Upper lobe of left lung (tissue), 6 donors: ENCODE data around the gene IL12A. TPM values are rescaled to one million over a fixed set of nuclear protein-coding genes. Genes with fewer than 3 reads are reported as not detected.

ENCODE experiments used
- ATAC-seq, 2 donors: fragments of 200-7000 bp; cut with Tn5 transposase; one replicate each; pipeline ENCODE4 v1.9.1; 2022; ENCODE audit warnings: mild to moderate bottlenecking in 2 of 2, moderate library complexity in 2 of 2; ENCODE audit not compliant: low FRiP score in 2 of 2
- DNase-seq, 2 donors: peaks; one replicate each; pipeline ENCODE4 v3.0.0-alpha.2; 2019 to 2020
- H3K27ac ChIP-seq, 4 donors: fragments of 200-600 bp; sonication (generic); one replicate each; pipeline ENCODE4 v1.5.1; 2016 to 2019
- H3K27me3 ChIP-seq, 4 donors: fragments of 200-600 bp; sonication (generic); one replicate each; pipeline ENCODE4 v1.5.1; 2017 to 2019
- H3K36me3 ChIP-seq, 4 donors: fragments of 200-600 bp; sonication (generic); one replicate each; pipeline ENCODE4 v1.5.1; 2016 to 2019
- H3K4me1 ChIP-seq, 4 donors: fragments of 200-600 bp; sonication (generic); one replicate each; pipeline ENCODE4 v1.5.1; 2018 to 2019
- H3K4me3 ChIP-seq, 4 donors: fragments of 200-600 bp; sonication (generic); one replicate each; pipeline ENCODE4 v1.5.1; 2017 to 2019; ENCODE audit warnings: mild to moderate bottlenecking in 2 of 4, moderate library complexity in 1 of 4
- H3K9me3 ChIP-seq, 4 donors: fragments of 200-600 bp; sonication (generic); one replicate each; pipeline ENCODE4 v1.5.1; 2018 to 2019
- CTCF ChIP-seq, 6 experiments: fragments of 450-650 bp in 4 of 6; fragments of 200-600 bp in 2 of 6; sonication (generic) in 2 of 6; IDR thresholded peaks; one replicate each; pipeline ENCODE4 v1.5.1; 2016 to 2019; ENCODE audit warnings: antibody characterized with exemption in 6 of 6
- EP300 ChIP-seq, 4 donors: sonication (generic); formaldehyde crosslinking; IDR thresholded peaks; one replicate each; pipeline ENCODE4 v1.5.1; 2017; ENCODE audit warnings: antibody characterized with exemption in 4 of 4, control low read depth in 2 of 4
- POLR2A ChIP-seq, 4 donors: fragments of 450-650 bp; IDR thresholded peaks; one replicate each; pipeline ENCODE4 v1.5.1; 2016 to 2017; ENCODE audit warnings: antibody characterized with exemption in 4 of 4, mild to moderate bottlenecking in 2 of 4
- POLR2AphosphoS5 ChIP-seq, 2 donors: sonication (generic); formaldehyde crosslinking; IDR thresholded peaks; one replicate each; pipeline ENCODE4 v1.5.1; 2017; ENCODE audit warnings: antibody characterized with exemption in 2 of 2
- WGBS, 2 donors: methylation state at CpG; one replicate each; pipeline ENCODE4 v1.1.5; 2017 to 2018; 5-methylcytosine and 5-hydroxymethylcytosine counted together
- total RNA-seq, 6 donors: library from RNA; depleted of rRNA in 4 of 6; stranded (reverse); fragments of >200 nt in 4 of 6; gene quantifications; one replicate each; pipeline versions ENCODE4 v1.1.0 to v1.2.1, GENCODE V29; 2016 to 2021
- donor health status: DM: no; HTN: no; CAD: no; lungs with moderate emphysema.
- donor health status: DM: no; HTN: yes; CAD: no; lungs with severe emphysema.

The IL12A gene
- total RNA-seq, 6 donors from 2014 or later = 0.52 to 7.3 (median 1.2) TPM; not detected in 1

- no peak overlapping the region for H3K27ac ChIP-seq
- no peak for TF ChIP-seq CTCF (IDR thresholded peaks at IDR 0.05)
- ATAC-seq (no peak), DNase-seq (no peak)
- H3K4me3 ChIP-seq = no peak overlapping the region
- peaks cover 0 to 6% (median 3%) of the 10 kb centered on the region in 4 donors for H3K27me3 ChIP-seq
- peaks cover 5 to 7% (median 6%) of the 10 kb centered on the region in 4 donors for H3K4me1 ChIP-seq
- WGBS, 2 donors = 33 to 61% methylated on average over 1 of the region's 1 CpG
- H3K9me3 ChIP-seq = peaks cover 0 to 8% (median 6%) of the 10 kb centered on the region in 4 donors
- no peaks in the 10 kb centered on the region for H3K36me3 ChIP-seq
These were observed 52.8 kb downstream of the IL12A start for GRCh38 chr3:160041465-160041864.

- no peak overlapping the region for H3K27ac ChIP-seq
- H3K27me3 ChIP-seq = peaks cover 0 to 1% (median under 1%) of the 10 kb centered on the region in 4 donors
- 49 to 54% methylated on average over 1 of the region's 1 CpG for WGBS, 2 donors
- DNase-seq (no peak), ATAC-seq (no peak)
- H3K9me3 ChIP-seq = peaks cover 0 to 8% (median 6%) of the 10 kb centered on the region in 4 donors
- TF ChIP-seq POLR2AphosphoS5 (IDR thresholded peaks at IDR 0.05) = no peak
- TF ChIP-seq EP300 (IDR thresholded peaks at IDR 0.05) = no peak
- no peak for TF ChIP-seq CTCF (IDR thresholded peaks at IDR 0.05)
- TF ChIP-seq POLR2A (IDR thresholded peaks at IDR 0.05) = no peak
- no peaks in the 10 kb centered on the region for H3K36me3 ChIP-seq
- no peak overlapping the region for H3K4me3 ChIP-seq
- peaks cover under 1 to 2% (median under 1%) of the 10 kb centered on the region in 4 donors for H3K4me1 ChIP-seq
These were observed 55.5 kb downstream of the IL12A start for GRCh38 chr3:160044121-160044520.

Other genes starting within 250 kb of the IL12A start
- gene SCHIP1, start 149.0 kb upstream of the IL12A start, total RNA-seq = 10 to 100 TPM in 3 of 6 donors, 1 to 10 TPM in 3; 6.3 to 28.7 (median 9.5) TPM
- 1 to 10 TPM in 3 of 6 donors, under 1 TPM in 2, not detected in 1; 0.30 to 4.2 (median 1.1) TPM for gene C3orf80, start 236.6 kb downstream of the IL12A start, total RNA-seq